H4 (cell line): Measurements from ENCODE around the gene FREY1. TPM values are rescaled to one million over a fixed set of nuclear protein-coding genes. Genes with fewer than 3 reads are reported as not detected.

Experiments
- DNase-seq: peaks from one replicate; pipeline ENCODE4 v3.0.0-alpha.2; 2015; ENCODE audit warnings: low spot score
- total RNA-seq: library from RNA; depleted of rRNA; stranded (reverse); fragments of >200 nt; shearing (Covaris generic); gene quantifications from 2 replicates; pipeline ENCODE4 v1.2.3, GENCODE V29; 2014; rRNA removed

Gene FREY1
- total RNA-seq, 1 experiment from 2014 or later = not detected

GRCh38 chr11:45870706-45871105 lies 36.4 kb downstream of the FREY1 start:
- DNase-seq = no peak

GRCh38 chr11:45869551-45869950 lies 37.5 kb downstream of the FREY1 start:
- DNase-seq = no peak

- DNase-seq = no peak
Measured at GRCh38 chr11:45864041-45864440, 43.0 kb downstream of the FREY1 start.

GRCh38 chr11:45860764-45861510 lies 46.1 kb downstream of the FREY1 start:
- no peak for DNase-seq

GRCh38 chr11:45860348-45860747 lies 46.7 kb downstream of the FREY1 start:
- DNase-seq = no peak

GRCh38 chr11:45859661-45860140 lies 47.4 kb downstream of the FREY1 start:
- DNase-seq = peak; percentile 97

GRCh38 chr11:45858751-45859398 lies 48.2 kb downstream of the FREY1 start:
- no peak for DNase-seq

- peak; percentile 57 for DNase-seq
Measured at GRCh38 chr11:45857961-45858474, 49.1 kb downstream of the FREY1 start.

Other genes starting within 250 kb of the FREY1 start
- gene CHST1, start 241.6 kb downstream of the FREY1 start, total RNA-seq = 0.95 and 2.0 TPM in 2 replicates
- gene SLC35C1, start 102.1 kb downstream of the FREY1 start, total RNA-seq = 9.5 and 11.2 TPM in 2 replicates
- 8.9 and 10.3 TPM in 2 replicates for gene CRY2, start 59.8 kb downstream of the FREY1 start, total RNA-seq
- gene MAPK8IP1, start 21.6 kb downstream of the FREY1 start, total RNA-seq = 10.7 and 11.9 TPM in 2 replicates
- gene PEX16, start 10.6 kb upstream of the FREY1 start, total RNA-seq = 31.4 and 43.0 TPM in 2 replicates
- not detected in 2 replicates for gene LARGE2, start 15.4 kb upstream of the FREY1 start, total RNA-seq
- gene PHF21A, start 214.2 kb upstream of the FREY1 start, total RNA-seq = 8.0 and 39.9 TPM in 2 replicates